Measurements from ENCODE around the gene PDE1C.

GRCh38 chr7:31991846-31992245 is 78.4 kb downstream of the PDE1C start:
- TF ChIP-seq EZH2phosphoT487 (IDR thresholded peaks at IDR 0.05; ENCODE audit: insufficient read depth, low read depth) (no peak), EZH2 (IDR thresholded peaks at IDR 0.05; ENCODE audit: insufficient read depth, poor library complexity, severe bottlenecking) (no peak)

Data from GM23248 (cell line).